Neutrophil (primary cell): ENCODE measurements around the gene TNFRSF18.

ENCODE experiments used
- H3K27ac ChIP-seq: fragments of 200-600 bp; sonication (generic); 2 replicates; pipeline ENCODE4 v1.5.1; 2016; ENCODE audit warnings: mild to moderate bottlenecking, moderate library complexity
- H3K27me3 ChIP-seq: fragments of 200-600 bp; sonication (generic); 2 replicates; pipeline ENCODE4 v1.6.0; 2016; ENCODE audit warnings: mild to moderate bottlenecking
- H3K36me3 ChIP-seq: fragments of 200-600 bp; sonication (generic); 2 replicates; pipeline ENCODE4 v1.5.1; 2017
- H3K4me1 ChIP-seq, 2 experiments: fragments of 200-600 bp in 1 of 2; sonication (generic) in 1 of 2; 1 replicate in 1 of 2; 2 replicates in 1 of 2; pipeline versions ENCODE4 v1.5.1 to v1.6.1; 2013 to 2016; ENCODE audit warnings: low read depth in 1 of 2, low read length in 1 of 2, mild to moderate bottlenecking in 1 of 2, moderate library complexity in 1 of 2; ENCODE audit not compliant: control insufficient read depth in 1 of 2, insufficient read depth in 1 of 2
- H3K4me3 ChIP-seq, 2 experiments: fragments of 200-600 bp in 1 of 2; sonication (generic) in 1 of 2; 1 replicate in 1 of 2; 2 replicates in 1 of 2; pipeline ENCODE4 v1.5.1; 2013 to 2016; ENCODE audit warnings: low read depth in 1 of 2, low read length in 1 of 2, mild to moderate bottlenecking in 1 of 2, moderate library complexity in 1 of 2
- H3K9me3 ChIP-seq: fragments of 200-600 bp; sonication (generic); 2 replicates; pipeline ENCODE4 v1.5.1; 2016
- TF ChIP-seq, protein P1 (sequence below): fragments of 200-600 bp; sonication (generic); IDR thresholded peaks from 2 replicates; pipeline ENCODE4 v1.5.1; 2016; ENCODE audit warnings: antibody characterized with exemption

TNFRSF18 gene

DNA sequence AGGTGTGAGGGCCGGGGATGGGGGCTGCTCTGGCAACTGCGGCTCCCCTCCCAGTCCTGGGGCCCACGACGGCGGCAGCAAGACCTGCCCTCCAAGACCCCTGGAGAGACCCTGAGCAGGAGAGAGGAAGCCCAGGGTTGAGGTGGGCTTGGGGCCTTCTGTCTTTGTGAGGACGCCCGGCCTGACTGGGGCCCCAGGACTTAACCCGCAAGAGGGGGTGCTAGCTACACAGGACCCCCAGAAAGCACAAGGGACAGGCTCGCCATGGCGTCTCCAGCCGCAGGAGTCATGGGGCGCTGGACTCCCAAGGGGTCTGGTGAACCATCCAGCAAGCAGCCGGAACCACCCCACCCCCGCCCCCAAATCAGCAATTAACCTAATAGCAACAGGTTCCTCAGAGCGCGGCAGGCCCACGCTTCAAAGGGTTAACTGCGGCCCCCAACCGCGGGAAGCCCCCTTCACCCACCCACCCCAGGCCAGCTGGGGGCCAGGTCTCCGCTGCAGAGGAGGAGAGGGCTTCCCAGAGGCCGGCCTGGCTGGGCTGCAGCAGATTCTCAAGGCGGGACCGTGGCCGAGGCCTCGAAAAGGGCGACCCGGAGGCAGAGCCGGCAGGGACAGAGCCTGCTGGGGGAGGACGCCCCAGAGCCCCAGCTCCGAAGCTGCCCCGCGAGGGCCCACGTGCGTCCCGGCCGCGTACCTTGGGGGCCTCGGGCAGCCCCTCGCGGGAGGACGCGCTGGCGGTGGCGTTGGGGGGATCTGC lies 39.6 kb upstream of the TNFRSF18 start:
- peaks cover 38% of the 10 kb centered on the region for H3K27me3 ChIP-seq
- H3K9me3 ChIP-seq = no peaks in the 10 kb centered on the region
- H3K36me3 ChIP-seq = peaks cover 5% of the 10 kb centered on the region
- no peak overlapping the region for H3K4me3 ChIP-seq
- H3K27ac ChIP-seq = no peak overlapping the region
- TF ChIP-seq, protein P1, sequence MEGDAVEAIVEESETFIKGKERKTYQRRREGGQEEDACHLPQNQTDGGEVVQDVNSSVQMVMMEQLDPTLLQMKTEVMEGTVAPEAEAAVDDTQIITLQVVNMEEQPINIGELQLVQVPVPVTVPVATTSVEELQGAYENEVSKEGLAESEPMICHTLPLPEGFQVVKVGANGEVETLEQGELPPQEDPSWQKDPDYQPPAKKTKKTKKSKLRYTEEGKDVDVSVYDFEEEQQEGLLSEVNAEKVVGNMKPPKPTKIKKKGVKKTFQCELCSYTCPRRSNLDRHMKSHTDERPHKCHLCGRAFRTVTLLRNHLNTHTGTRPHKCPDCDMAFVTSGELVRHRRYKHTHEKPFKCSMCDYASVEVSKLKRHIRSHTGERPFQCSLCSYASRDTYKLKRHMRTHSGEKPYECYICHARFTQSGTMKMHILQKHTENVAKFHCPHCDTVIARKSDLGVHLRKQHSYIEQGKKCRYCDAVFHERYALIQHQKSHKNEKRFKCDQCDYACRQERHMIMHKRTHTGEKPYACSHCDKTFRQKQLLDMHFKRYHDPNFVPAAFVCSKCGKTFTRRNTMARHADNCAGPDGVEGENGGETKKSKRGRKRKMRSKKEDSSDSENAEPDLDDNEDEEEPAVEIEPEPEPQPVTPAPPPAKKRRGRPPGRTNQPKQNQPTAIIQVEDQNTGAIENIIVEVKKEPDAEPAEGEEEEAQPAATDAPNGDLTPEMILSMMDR = no peak
- no peaks in the 10 kb centered on the region for H3K4me1 ChIP-seq

DNA sequence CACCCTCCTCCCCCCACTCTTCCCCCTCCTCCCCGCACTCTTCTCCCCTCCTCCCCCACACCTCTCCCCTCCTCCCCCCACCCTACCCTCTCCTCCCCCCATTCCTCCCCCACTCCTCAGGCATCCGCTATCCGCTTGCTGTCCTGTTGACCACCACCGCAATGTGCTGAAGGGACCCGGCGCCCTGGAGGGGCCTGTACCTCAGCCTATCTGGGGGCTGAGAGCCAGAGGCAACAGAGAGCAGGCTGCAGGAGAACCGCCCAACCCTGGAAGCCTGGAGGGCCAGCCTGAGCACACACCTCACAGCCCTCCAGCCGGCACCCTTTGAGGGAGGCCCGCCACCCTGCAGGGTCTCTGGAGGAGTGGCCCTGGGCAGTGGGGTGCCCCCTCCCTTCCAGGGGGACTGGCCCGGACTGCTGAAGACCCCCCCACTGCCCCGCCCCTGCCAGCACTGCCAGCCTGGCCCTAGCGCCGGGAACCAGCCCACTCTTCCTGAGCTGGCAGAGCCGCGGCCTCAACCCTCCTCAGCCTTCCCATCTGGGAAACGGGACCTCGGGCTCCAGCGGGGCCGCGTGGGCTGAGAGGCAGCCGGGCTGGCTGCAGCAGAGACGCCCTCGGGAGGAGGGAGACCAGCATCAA lies 38.9 kb upstream of the TNFRSF18 start:
- Histone ChIP-seq H3K4me1 (no peaks in the 10 kb centered on the region), H3K27me3 (peaks cover 42% of the 10 kb centered on the region), H3K27ac (no peak overlapping the region), H3K36me3 (no peaks in the 10 kb centered on the region), H3K4me3 (no peak overlapping the region), H3K9me3 (no peaks in the 10 kb centered on the region)
- TF ChIP-seq, protein P1 = no peak

DNA sequence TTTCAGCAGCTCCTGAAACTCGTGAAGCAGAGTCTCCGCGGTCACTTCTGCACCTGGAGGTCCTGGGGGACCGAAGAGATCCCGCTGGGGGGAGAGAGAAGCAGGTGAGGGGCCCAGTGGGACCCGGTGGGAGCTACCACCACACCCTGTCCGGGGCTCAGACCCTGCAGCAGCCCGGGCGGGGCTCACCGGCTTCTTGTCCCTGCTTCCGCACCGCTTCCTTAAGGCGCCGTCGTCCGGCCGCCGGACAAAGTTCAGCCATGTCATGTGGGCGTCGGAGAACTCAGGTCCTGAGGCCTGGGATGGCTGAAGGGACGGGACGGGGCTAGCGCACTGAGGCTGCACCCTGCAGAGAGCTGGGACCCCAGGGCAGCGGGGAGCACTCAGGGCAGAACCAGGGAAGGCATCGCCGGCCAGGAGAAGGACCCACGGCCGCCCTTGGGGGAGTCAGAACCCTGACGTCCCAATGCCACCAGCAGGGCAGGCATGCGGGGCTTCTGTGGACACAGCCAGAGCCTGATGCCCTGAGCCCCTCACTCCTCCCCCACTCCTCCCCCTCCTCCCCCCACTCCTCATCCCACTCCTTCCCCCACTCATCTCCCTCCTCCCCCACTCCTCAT lies 37.9 kb upstream of the TNFRSF18 start:
- Histone ChIP-seq H3K4me3 (no peak overlapping the region), H3K4me1 (no peaks in the 10 kb centered on the region), H3K27me3 (peaks cover 51% of the 10 kb centered on the region), H3K9me3 (no peaks in the 10 kb centered on the region), H3K27ac (no peak overlapping the region), H3K36me3 (no peaks in the 10 kb centered on the region)
- TF ChIP-seq, protein P1 = no peak

DNA sequence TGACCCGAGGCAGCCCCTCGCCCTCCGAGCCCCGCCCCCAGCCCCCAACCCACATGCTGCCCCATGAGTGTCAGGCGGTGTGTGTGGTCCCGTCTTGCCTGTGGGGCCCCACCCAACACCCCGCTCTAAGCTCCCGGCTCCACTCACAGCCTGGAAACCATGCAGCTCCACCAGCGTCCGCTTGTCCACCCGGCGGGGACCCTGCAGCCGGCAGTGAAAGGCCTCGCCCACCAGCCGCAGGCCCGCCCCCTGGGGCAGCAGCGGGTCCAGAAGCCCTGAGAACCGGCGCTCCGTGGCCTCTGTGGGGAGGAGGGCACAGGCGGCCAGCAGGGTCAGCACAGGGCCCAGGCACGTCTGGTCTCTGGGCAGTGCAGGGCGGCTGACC lies 37.4 kb upstream of the TNFRSF18 start:
- Histone ChIP-seq H3K36me3 (no peaks in the 10 kb centered on the region), H3K27ac (no peak overlapping the region), H3K9me3 (no peaks in the 10 kb centered on the region), H3K4me1 (no peaks in the 10 kb centered on the region), H3K27me3 (peaks cover 56% of the 10 kb centered on the region), H3K4me3 (no peak overlapping the region)
- TF ChIP-seq, protein P1 = no peak

DNA sequence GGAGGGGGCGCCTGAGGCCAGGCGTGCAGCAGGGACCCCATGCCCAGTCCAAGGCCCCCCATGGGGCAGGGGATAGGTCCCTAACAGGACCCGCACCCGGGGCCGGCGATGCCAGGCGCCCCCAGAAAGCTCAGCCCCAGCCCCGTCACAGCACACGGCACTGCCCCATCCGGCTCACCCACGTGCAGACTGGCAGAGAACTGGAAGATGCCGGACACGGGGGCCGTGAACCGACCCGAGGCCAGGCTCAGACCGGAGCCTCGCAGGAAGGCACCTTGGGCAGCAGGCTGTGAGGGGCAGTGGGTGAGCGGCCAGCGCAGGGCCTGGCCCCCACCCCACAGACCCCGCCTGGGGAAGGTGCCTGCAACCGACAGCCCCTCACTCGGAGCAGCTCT lies 36.9 kb upstream of the TNFRSF18 start:
- Histone ChIP-seq H3K27ac (no peak overlapping the region), H3K4me1 (no peaks in the 10 kb centered on the region), H3K4me3 (no peak overlapping the region), H3K27me3 (peaks cover 57% of the 10 kb centered on the region), H3K9me3 (no peaks in the 10 kb centered on the region), H3K36me3 (no peaks in the 10 kb centered on the region)
- TF ChIP-seq, protein P1 = no peak
